GM18511 (cell line): ENCODE measurements around the gene NLRC5.

Experiments
- ATAC-seq: cut with Tn5 transposase; IDR thresholded peaks from one replicate; pipeline ENCODE4 v1.9.1; 2021; ENCODE audit warnings: mild to moderate bottlenecking, moderate library complexity; ENCODE audit not compliant: unreplicated experiment

The NLRC5 gene

GRCh38 chr16:57118461-57119084 lies 129.2 kb downstream of the NLRC5 start:
- ATAC-seq: no peak

GRCh38 chr16:57123216-57123973 lies 134.0 kb downstream of the NLRC5 start:
- no peak for ATAC-seq

- ATAC-seq: no peak
Observed at GRCh38 chr16:57123974-57124674, 134.8 kb downstream of the NLRC5 start.

- ATAC-seq: no peak
Observed at GRCh38 chr16:57125376-57125775, 136.0 kb downstream of the NLRC5 start.

GRCh38 chr16:57125969-57126368 lies 136.6 kb downstream of the NLRC5 start:
- no peak for ATAC-seq

DNA sequence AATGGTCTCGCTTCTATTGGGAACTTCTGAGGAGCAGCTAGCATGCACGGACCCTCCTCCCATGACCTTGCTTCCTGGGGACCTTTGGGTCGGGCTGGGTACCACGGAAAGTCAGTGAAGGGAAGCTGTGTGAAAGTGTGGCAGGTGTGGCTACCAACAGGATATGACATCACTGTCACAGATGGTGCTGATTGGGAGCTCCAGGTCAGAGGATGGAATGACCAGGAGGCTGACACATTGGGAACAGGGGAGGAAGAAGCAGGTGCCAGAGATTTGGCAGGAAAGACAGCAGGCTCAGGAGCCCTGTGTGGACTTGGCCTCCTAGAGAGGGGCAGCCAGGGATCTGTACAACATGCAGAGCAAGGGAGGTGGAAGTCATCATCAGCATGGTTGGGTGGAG lies 137.1 kb downstream of the NLRC5 start:
- no peak for ATAC-seq

DNA sequence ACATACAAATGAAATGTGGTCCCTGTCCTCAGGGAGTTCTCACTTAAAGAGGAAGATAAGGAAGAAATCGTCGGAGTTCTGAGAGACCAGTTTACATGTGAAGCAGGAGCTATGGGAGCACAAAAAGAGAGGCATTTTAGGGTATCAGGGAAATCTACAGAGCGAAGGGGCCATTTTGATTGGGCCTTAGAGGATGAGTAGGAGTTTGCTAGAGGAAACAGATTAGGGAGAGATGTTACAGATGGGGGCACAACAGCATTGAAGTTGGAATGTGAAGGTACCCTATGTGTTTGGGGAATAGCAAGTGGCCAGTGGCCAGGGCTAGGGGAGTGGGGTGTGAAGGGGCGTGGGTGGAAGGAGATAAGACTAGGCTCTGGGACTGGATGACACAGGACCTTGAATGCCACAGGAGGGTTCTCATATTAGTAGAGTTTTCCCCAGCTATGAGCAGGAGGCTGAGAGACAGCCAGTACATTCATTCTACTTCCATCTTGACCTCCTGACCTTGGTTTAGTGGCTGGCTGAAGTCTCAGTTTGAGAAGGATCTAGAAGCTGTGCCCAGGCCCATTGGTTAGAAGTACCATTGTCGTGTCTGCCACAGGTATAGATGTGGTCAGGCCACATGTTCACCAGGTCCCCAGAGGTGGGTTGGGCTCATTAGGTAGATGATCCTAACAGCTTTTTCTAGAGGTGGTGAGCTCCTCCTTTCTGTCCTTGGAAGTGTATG lies 137.8 kb downstream of the NLRC5 start:
- peak; percentile 66 for ATAC-seq

DNA sequence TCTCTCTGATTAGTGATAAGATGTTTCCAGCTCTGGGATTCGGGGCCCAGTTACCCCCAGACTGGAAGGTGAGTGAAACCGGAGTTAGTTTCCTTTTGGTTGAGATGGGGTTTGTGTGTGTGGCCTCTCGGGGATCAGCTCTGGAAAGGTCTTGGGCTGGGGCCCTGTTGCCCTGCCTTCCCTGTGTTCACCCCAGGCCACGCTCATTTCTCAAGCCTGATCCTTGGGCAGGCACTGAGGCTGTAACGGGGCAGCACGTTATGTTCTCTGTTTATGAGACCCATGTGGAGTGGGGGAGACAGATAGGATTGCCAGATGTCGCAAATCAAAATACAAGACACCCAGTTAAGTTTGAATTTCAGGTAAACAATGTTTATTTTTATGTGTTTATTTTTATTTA lies 138.5 kb downstream of the NLRC5 start:
- ATAC-seq: peak; percentile 6

DNA sequence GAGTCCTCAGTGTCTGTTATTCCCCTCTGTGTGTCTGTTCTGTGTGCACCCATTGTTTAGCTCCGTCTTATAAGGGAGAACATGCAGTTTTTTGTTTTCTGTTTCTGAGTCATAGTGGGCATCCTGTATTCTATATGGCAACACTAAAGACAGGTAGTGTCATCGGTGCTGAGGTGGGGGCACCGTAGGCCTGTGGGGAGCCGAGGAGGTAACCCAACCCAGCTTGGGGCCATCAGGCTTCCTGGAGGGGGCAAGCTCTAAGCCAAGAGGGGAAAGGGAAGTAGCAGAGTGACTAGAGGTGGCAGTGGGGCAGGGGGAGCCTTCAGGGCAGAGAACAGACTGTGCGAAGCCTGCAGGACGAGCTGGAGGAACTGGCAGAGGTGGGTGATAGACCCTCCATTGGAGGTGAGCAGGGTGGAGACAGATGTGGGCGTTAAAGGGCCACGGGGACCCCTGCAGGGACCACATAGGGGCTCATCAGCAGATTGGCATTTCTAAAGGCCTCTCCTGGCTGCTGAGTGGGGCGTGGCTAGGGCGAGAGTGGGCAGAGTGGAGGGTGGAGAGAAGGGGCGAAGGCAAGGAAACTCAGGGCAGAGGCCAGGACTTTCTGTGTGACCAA lies 139.5 kb downstream of the NLRC5 start:
- ATAC-seq: no peak

- no peak for ATAC-seq
Observed at GRCh38 chr16:57130950-57131321, 141.6 kb downstream of the NLRC5 start.

DNA sequence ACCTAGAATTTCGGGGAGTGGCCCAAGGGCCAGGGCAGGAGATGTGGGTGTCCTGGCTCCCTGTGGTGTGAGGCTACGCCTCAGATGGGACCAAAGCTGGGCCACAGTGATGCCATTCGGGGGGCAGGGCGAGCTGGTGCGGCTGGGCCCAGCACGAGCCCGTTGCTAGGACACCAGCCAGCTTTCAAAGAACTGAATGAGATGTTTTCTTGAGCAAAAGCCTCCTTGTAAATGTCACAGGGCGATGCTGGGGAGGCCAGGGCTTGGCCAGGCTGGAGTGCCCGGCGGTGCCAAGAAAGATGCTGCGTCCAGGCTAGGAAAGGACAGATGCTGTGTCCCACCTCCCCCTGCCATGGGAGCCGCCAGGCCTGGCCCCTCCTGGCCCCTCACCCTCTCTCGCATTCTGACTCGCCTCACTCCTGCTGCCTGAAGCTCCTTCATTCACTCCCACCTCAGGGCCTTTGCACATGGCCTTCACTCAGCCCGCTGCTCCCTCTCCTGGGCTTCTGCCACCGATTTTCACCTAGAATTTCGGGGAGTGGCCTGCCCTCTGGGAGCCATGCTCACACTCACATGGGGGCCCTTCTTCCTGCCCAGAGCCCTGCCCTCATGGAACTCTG lies 142.1 kb downstream of the NLRC5 start:
- ATAC-seq: no peak

DNA sequence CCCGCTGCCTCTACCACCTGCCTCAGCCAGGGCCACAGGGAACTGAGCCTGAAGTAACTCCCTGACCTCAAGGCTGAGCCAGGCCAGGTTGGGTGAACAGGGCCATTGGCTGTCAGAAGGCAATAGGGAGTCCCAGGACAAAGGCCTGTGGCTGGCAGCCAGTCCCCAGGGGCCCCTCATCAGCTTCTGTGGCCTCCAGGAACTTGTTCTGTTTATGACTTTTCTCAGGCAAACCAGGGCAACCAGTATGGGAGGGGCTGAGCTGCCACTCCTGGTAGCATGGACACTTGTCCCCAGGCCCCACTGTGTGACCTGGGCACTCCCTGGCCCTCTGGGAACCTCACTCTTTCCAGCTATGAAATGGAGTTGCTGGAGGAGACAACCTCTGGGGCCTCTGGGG lies 143.1 kb downstream of the NLRC5 start:
- no peak for ATAC-seq

DNA sequence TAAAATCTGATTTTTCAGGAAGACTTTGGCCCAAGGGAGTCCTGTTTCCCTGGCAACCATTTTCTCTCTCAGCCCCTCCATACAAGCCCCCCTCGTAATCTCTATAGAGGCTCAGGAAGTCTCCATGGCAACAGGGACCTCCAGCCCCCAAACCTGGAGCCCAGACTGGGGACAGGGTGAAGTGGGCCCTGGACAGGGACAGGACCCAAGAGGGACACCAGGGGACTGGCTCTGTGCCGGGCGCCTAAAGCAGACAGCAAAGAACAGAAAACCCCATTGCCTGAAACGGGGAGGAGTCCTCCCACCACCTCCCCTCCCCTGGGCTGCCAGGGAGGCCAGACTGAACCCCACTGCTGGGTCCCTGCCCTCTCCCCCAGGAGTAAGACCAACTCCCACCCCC lies 143.7 kb downstream of the NLRC5 start:
- no peak for ATAC-seq
